ENCODE results near the gene INPP5D. TPM values are rescaled to one million over a fixed set of nuclear protein-coding genes. Genes with fewer than 3 reads are reported as not detected.

The INPP5D gene
- total and polyA plus RNA-seq, 2 of the 13 experiments (the other 11 are each of a cell fraction or from before 2014, with no cell fraction given), result 16.7 to 18.0 TPM

- peak; percentile 92; the same call in 1 of the 2 replicates for TF ChIP-seq ZNF546 (CRISPR knock-in tag; conservative IDR thresholded peaks at IDR 0.05)
- peak; percentile 90; the same call in 1 of the 2 replicates for TF ChIP-seq GTF3A (CRISPR knock-in tag; conservative IDR thresholded peaks at IDR 0.05)
- TF ChIP-seq UBTF (CRISPR knock-in tag; IDR thresholded peaks at IDR 0.05), result peak; percentile 92
- TF ChIP-seq ZNF512B (CRISPR knock-in tag; IDR thresholded peaks at IDR 0.05; ENCODE audit: borderline replicate concordance), result no peak; the same call in 1 of the 2 replicates
- 0 out of 2 replicates have a peak, but pooled peaks have one; percentile 34 for TF ChIP-seq AFF4 (CRISPR knock-in tag; IDR thresholded peaks at IDR 0.05)
- TF ChIP-seq POLR2A (IDR thresholded peaks at IDR 0.05; ENCODE audit: insufficient read depth in 1 of 2, low read depth in 2 of 2, low read length in 2 of 2), result peak; percentile 93 to 97
- TF ChIP-seq PHF21A (CRISPR knock-in tag; IDR thresholded peaks at IDR 0.05), result peak; percentile 74
- no peak for TF ChIP-seq SKIL (CRISPR knock-in tag; IDR thresholded peaks at IDR 0.05; ENCODE audit: borderline replicate concordance)
- TF ChIP-seq SMARCC2 (IDR thresholded peaks at IDR 0.05), result no peak
- TF ChIP-seq NR3C1 (CRISPR knock-in tag; IDR thresholded peaks at IDR 0.05), result no peak
- TF ChIP-seq TIGD3 (CRISPR knock-in tag; IDR thresholded peaks at IDR 0.05; ENCODE audit: borderline replicate concordance), result no peak
- peak; percentile 93 for TF ChIP-seq U2AF1 (optimal IDR thresholded peaks at IDR 0.05; ENCODE audit: low read depth, low read length)
- TF ChIP-seq PHB2 (IDR thresholded peaks at IDR 0.05; ENCODE audit: partially characterized antibody), result no peak
- TF ChIP-seq BHLHE40 (IDR thresholded peaks at IDR 0.05; ENCODE audit: low read length), result peak; percentile 87
- peak; percentile 96; the same call in 1 of the 2 replicates for TF ChIP-seq SIN3A (IDR thresholded peaks at IDR 0.05; ENCODE audit: borderline replicate concordance, low read depth, low read length)
- TF ChIP-seq ZNF558 (CRISPR knock-in tag; IDR thresholded peaks at IDR 0.05; ENCODE audit: borderline replicate concordance), result peak; percentile 95; the same call in 1 of the 2 replicates
Observed at GRCh38 chr2:233251306-233252116, 191.4 kb downstream of the INPP5D start, which contains the start of gene ATG16L1 (continued).
